GM15510 (cell line): ENCODE data around the gene GPRC5A.

Experiments
- POLR2A ChIP-seq: IDR thresholded peaks from 3 replicates; pipeline ENCODE4 v1.6.1; 2011; ENCODE audit warnings: borderline replicate concordance; ENCODE audit not compliant: insufficient read length; ENCODE audit errors: extremely low read depth

GPRC5A gene

GRCh38 chr12:12881151-12881909 lies 10.0 kb upstream of the GPRC5A start:
- no peak for TF ChIP-seq POLR2A

- no peak for TF ChIP-seq POLR2A
Measured at GRCh38 chr12:12882288-12882687, 9.1 kb upstream of the GPRC5A start.

- TF ChIP-seq POLR2A: no peak
Measured at GRCh38 chr12:12883369-12884001, 7.9 kb upstream of the GPRC5A start.

GRCh38 chr12:12885096-12885792 lies 6.1 kb upstream of the GPRC5A start:
- TF ChIP-seq POLR2A: no peak

GRCh38 chr12:12887471-12887870 lies 3.9 kb upstream of the GPRC5A start:
- no peak for TF ChIP-seq POLR2A

- no peak for TF ChIP-seq POLR2A
Measured at GRCh38 chr12:12889701-12890100, 1.7 kb upstream of the GPRC5A start.

GRCh38 chr12:12890543-12891079 lies 751 bp upstream of the GPRC5A start:
- no peak for TF ChIP-seq POLR2A

GRCh38 chr12:12891881-12892355 lies 556 bp downstream of the GPRC5A start:
- no peak for TF ChIP-seq POLR2A

- no peak for TF ChIP-seq POLR2A
Measured at GRCh38 chr12:12892681-12893141, 1.3 kb downstream of the GPRC5A start.

- no peak for TF ChIP-seq POLR2A
Measured at GRCh38 chr12:12893438-12893837, 2.1 kb downstream of the GPRC5A start.

GRCh38 chr12:12896260-12896659 lies 4.9 kb downstream of the GPRC5A start:
- no peak for TF ChIP-seq POLR2A

- TF ChIP-seq POLR2A: no peak
Measured at GRCh38 chr12:12897302-12897701, 5.9 kb downstream of the GPRC5A start.

- no peak for TF ChIP-seq POLR2A
Measured at GRCh38 chr12:12898136-12898717, 6.9 kb downstream of the GPRC5A start.

GRCh38 chr12:12898911-12899511 lies 7.6 kb downstream of the GPRC5A start:
- no peak for TF ChIP-seq POLR2A
